Lower lobe of right lung (tissue), 2 donors: ENCODE results near the gene TUBB3. TPM values are rescaled to one million over a fixed set of nuclear protein-coding genes. Genes with fewer than 3 reads are reported as not detected.

Experiments
- ATAC-seq, 2 donors: fragments of 200-7000 bp; cut with Tn5 transposase; one replicate each; pipeline ENCODE4 v1.9.1; 2020 to 2022; ENCODE audit warnings: mild to moderate bottlenecking in 2 of 2, moderate library complexity in 2 of 2
- DNase-seq: peaks from one replicate; pipeline ENCODE4 v3.0.0-alpha.2; 2020
- H3K27ac ChIP-seq: fragments of 200-600 bp; one replicate; pipeline ENCODE4 v1.8.0; 2022
- H3K27me3 ChIP-seq: fragments of 200-600 bp; one replicate; pipeline ENCODE4 v1.8.0; 2022; ENCODE audit warnings: low read depth
- H3K36me3 ChIP-seq: fragments of 200-600 bp; one replicate; pipeline ENCODE4 v1.8.0; 2022; ENCODE audit warnings: mild to moderate bottlenecking
- H3K4me1 ChIP-seq: fragments of 200-600 bp; one replicate; pipeline ENCODE4 v1.8.0; 2022
- H3K4me3 ChIP-seq: fragments of 200-600 bp; one replicate; pipeline ENCODE4 v1.8.0; 2022; ENCODE audit warnings: mild to moderate bottlenecking
- H3K9me3 ChIP-seq: fragments of 200-600 bp; one replicate; pipeline ENCODE4 v1.8.0; 2022
- CTCF ChIP-seq: fragments of 200-600 bp; IDR thresholded peaks from one replicate; pipeline ENCODE4 v1.8.0; 2022; ENCODE audit warnings: antibody characterized with exemption, mild to moderate bottlenecking
- intact Hi-C: fragments of 100-400 bp; cut with DNase I; formaldehyde crosslinking; loops from one replicate; pipeline ENCODE4 v1.11.0; 2022
- total RNA-seq: library from RNA; stranded (reverse); fragmentation: NEBNext Ultra II Directional; extraction: Animal tissue kit (Norgen Biotek cat#: 25700); gene quantifications from one replicate; pipeline ENCODE4 v1.2.1, GENCODE V29; 2021
- donor health status: DM: no; HTN: yes; CAD: no; lungs with severe emphysema.

The TUBB3 gene
- total RNA-seq, 1 donor from 2014 or later = 2.1 TPM

- no peak overlapping the region for H3K27ac ChIP-seq
- H3K4me1 ChIP-seq = no peaks in the 10 kb centered on the region
- TF ChIP-seq CTCF = no peak
- peaks cover 89% of the 10 kb centered on the region for H3K36me3 ChIP-seq
- ATAC-seq (no peak), DNase-seq (no peak)
- H3K9me3 ChIP-seq = no peaks in the 10 kb centered on the region
- intact Hi-C loops = no loop called here
- no peak overlapping the region for H3K4me3 ChIP-seq
- no peaks in the 10 kb centered on the region for H3K27me3 ChIP-seq
Measured at GRCh38 chr16:89898201-89898967, 24.8 kb upstream of the TUBB3 start.

- Histone ChIP-seq H3K4me1 (no peaks in the 10 kb centered on the region), H3K4me3 (no peak overlapping the region), H3K27ac (no peak overlapping the region), H3K9me3 (no peaks in the 10 kb centered on the region), H3K36me3 (peaks cover 89% of the 10 kb centered on the region), H3K27me3 (no peaks in the 10 kb centered on the region)
- no peak for TF ChIP-seq CTCF
- intact Hi-C loops = no loop called here
- ATAC-seq (no peak), DNase-seq (no peak)
Measured at GRCh38 chr16:89899879-89900481, 23.2 kb upstream of the TUBB3 start.

GRCh38 chr16:89900885-89901284, 22.3 kb upstream of the TUBB3 start:
- Histone ChIP-seq H3K27ac (no peak overlapping the region), H3K9me3 (no peaks in the 10 kb centered on the region), H3K4me1 (no peaks in the 10 kb centered on the region), H3K4me3 (no peak overlapping the region), H3K27me3 (no peaks in the 10 kb centered on the region), H3K36me3 (peaks cover 89% of the 10 kb centered on the region)
- no peak for DNase-seq
- TF ChIP-seq CTCF = no peak
- intact Hi-C loops = no loop called here
- no peak for ATAC-seq

GRCh38 chr16:89902980-89903379, 20.2 kb upstream of the TUBB3 start:
- H3K4me3 ChIP-seq = no peak overlapping the region
- ATAC-seq = no peak
- no peaks in the 10 kb centered on the region for H3K9me3 ChIP-seq
- H3K27me3 ChIP-seq = no peaks in the 10 kb centered on the region
- no peaks in the 10 kb centered on the region for H3K4me1 ChIP-seq
- no peak for DNase-seq
- H3K36me3 ChIP-seq = peaks cover 80% of the 10 kb centered on the region
- H3K27ac ChIP-seq = no peak overlapping the region
- TF ChIP-seq CTCF = no peak
- intact Hi-C loops = no loop called here

GRCh38 chr16:89903908-89904515, 19.1 kb upstream of the TUBB3 start:
- Histone ChIP-seq H3K9me3 (no peaks in the 10 kb centered on the region), H3K36me3 (peaks cover 73% of the 10 kb centered on the region), H3K27me3 (no peaks in the 10 kb centered on the region), H3K4me3 (no peak overlapping the region), H3K4me1 (no peaks in the 10 kb centered on the region), H3K27ac (no peak overlapping the region)
- no peak for TF ChIP-seq CTCF
- ATAC-seq = no peak
- no peak for DNase-seq
- intact Hi-C loops = no loop called here
